HepG2 (cell line): Measurements from ENCODE around the gene CBLC. TPM values are rescaled to one million over a fixed set of nuclear protein-coding genes. Genes with fewer than 3 reads are reported as not detected.
A peak's percentile ranks its signal among the peaks of the same experiment; 100 is the strongest.

Experiments used
- ARNTL ChIP-seq: sonication (generic); formaldehyde crosslinking; IDR thresholded peaks from 2 replicates; pipeline ENCODE4 v1.4.0; 2020; ENCODE audit warnings: mild to moderate bottlenecking, missing genetic modification reagents
- ELF1 ChIP-seq: sonication (generic); formaldehyde crosslinking; IDR thresholded peaks from 2 replicates; pipeline ENCODE4 v1.4.0; 2020; ENCODE audit warnings: missing genetic modification reagents
- HOXA5 ChIP-seq: sonication (generic); formaldehyde crosslinking; IDR thresholded peaks from 2 replicates; pipeline ENCODE4 v1.4.0; 2020; ENCODE audit warnings: missing genetic modification reagents
- IRX3 ChIP-seq: sonication (generic); formaldehyde crosslinking; IDR thresholded peaks from 2 replicates; pipeline ENCODE4 v1.8.1; 2023; ENCODE audit warnings: mild to moderate bottlenecking, low read depth, missing genetic modification reagents, borderline replicate concordance
- KAT8 ChIP-seq: IDR thresholded peaks from 2 replicates; pipeline ENCODE4 v1.6.1; 2016; ENCODE audit warnings: missing genetic modification reagents, missing compliant biosample characterization
- MEF2D ChIP-seq: sonication (generic); formaldehyde crosslinking; IDR thresholded peaks from 2 replicates; pipeline ENCODE4 v1.5.1; 2020; ENCODE audit warnings: mild to moderate bottlenecking, missing genetic modification reagents
- POLR2G ChIP-seq: fragments of 200-400 bp; formaldehyde crosslinking; IDR thresholded peaks from 2 replicates; pipeline ENCODE4 v1.6.1; 2018; ENCODE audit warnings: mild to moderate bottlenecking, low read depth, low read length, moderate library complexity
- ZMYM3 ChIP-seq: sonication (generic); formaldehyde crosslinking; IDR thresholded peaks from 2 replicates; pipeline ENCODE4 v1.5.1; 2020; ENCODE audit warnings: mild to moderate bottlenecking, missing genetic modification reagents
- ZNF12 ChIP-seq: sonication (generic); formaldehyde crosslinking; IDR thresholded peaks from 2 replicates; pipeline ENCODE4 v1.5.0; 2020; ENCODE audit warnings: missing genetic modification reagents
- ZNF3 ChIP-seq: IDR thresholded peaks from 2 replicates; pipeline ENCODE4 v1.7.0; 2017; ENCODE audit warnings: inconsistent platforms
- polyA plus RNA-seq, 8 experiments: library from polyadenylated mRNA; depleted of rRNA in 3 of 8; stranded (reverse) in 7 of 8; unstranded in 1 of 8; fragments of >200 nt; fragmentation: Illumina TruSeq in 4 of 8; extraction: Trizol in 4 of 8; gene quantifications; 2 replicates each; pipeline versions ENCODE4 v1.2.1 to v1.2.3, GENCODE V29; 2011 to 2016; ENCODE audit warnings: low read depth in 4 of 8, missing spikeins in 1 of 8, mixed read lengths in 1 of 8; ENCODE audit not compliant: insufficient read depth in 1 of 8
- total RNA-seq, 5 experiments: library from RNA; depleted of rRNA; stranded (reverse); fragments of >200 nt; fragmentation: Illumina TruSeq; extraction: Trizol; gene quantifications; 2 replicates each; pipeline ENCODE4 v1.2.3, GENCODE V29; 2016; ENCODE audit warnings: low read depth in 1 of 5
- TF ChIP-seq, protein P1 (sequence below): sonication (generic); formaldehyde crosslinking; IDR thresholded peaks from 2 replicates; pipeline ENCODE4 v1.4.0; 2020; ENCODE audit warnings: missing genetic modification reagents, borderline replicate concordance
- TF ChIP-seq, protein P2 (sequence below): sonication (generic); formaldehyde crosslinking; IDR thresholded peaks from 2 replicates; pipeline ENCODE4 v1.4.0; 2020; ENCODE audit warnings: missing genetic modification reagents, borderline replicate concordance
- TF ChIP-seq, protein P3 (sequence below): sonication (generic); formaldehyde crosslinking; conservative IDR thresholded peaks from 2 replicates; pipeline ENCODE4 v1.8.0; 2022; ENCODE audit warnings: low read depth, missing genetic modification reagents

Gene CBLC
- total and polyA plus RNA-seq, 2 of the 13 experiments (the other 11 are each of a cell fraction or from before 2014, with no cell fraction given), result 1.8 to 2.6 TPM

GRCh38 chr19:44765033-44765948, 12.4 kb upstream of the CBLC start (continued):
- TF ChIP-seq, protein P1, sequence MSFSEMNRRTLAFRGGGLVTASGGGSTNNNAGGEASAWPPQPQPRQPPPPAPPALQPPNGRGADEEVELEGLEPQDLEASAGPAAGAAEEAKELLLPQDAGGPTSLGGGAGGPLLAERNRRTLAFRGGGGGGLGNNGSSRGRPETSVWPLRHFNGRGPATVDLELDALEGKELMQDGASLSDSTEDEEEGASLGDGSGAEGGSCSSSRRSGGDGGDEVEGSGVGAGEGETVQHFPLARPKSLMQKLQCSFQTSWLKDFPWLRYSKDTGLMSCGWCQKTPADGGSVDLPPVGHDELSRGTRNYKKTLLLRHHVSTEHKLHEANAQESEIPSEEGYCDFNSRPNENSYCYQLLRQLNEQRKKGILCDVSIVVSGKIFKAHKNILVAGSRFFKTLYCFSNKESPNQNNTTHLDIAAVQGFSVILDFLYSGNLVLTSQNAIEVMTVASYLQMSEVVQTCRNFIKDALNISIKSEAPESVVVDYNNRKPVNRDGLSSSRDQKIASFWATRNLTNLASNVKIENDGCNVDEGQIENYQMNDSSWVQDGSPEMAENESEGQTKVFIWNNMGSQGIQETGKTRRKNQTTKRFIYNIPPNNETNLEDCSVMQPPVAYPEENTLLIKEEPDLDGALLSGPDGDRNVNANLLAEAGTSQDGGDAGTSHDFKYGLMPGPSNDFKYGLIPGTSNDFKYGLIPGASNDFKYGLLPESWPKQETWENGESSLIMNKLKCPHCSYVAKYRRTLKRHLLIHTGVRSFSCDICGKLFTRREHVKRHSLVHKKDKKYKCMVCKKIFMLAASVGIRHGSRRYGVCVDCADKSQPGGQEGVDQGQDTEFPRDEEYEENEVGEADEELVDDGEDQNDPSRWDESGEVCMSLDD, result peak; percentile 29; the same call in 1 of the 2 replicates
- TF ChIP-seq, protein P2, sequence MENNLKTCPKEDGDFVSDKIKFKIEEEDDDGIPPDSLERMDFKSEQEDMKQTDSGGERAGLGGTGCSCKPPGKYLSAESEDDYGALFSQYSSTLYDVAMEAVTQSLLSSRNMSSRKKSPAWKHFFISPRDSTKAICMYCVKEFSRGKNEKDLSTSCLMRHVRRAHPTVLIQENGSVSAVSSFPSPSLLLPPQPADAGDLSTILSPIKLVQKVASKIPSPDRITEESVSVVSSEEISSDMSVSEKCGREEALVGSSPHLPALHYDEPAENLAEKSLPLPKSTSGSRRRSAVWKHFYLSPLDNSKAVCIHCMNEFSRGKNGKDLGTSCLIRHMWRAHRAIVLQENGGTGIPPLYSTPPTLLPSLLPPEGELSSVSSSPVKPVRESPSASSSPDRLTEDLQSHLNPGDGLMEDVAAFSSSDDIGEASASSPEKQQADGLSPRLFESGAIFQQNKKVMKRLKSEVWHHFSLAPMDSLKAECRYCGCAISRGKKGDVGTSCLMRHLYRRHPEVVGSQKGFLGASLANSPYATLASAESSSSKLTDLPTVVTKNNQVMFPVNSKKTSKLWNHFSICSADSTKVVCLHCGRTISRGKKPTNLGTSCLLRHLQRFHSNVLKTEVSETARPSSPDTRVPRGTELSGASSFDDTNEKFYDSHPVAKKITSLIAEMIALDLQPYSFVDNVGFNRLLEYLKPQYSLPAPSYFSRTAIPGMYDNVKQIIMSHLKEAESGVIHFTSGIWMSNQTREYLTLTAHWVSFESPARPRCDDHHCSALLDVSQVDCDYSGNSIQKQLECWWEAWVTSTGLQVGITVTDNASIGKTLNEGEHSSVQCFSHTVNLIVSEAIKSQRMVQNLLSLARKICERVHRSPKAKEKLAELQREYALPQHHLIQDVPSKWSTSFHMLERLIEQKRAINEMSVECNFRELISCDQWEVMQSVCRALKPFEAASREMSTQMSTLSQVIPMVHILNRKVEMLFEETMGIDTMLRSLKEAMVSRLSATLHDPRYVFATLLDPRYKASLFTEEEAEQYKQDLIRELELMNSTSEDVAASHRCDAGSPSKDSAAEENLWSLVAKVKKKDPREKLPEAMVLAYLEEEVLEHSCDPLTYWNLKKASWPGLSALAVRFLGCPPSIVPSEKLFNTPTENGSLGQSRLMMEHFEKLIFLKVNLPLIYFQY (CRISPR knock-in tag), result 0 out of 2 replicates have a peak, but pooled peaks have one; percentile 21
- TF ChIP-seq ZNF12 (CRISPR knock-in tag) (0 out of 2 replicates have a peak, but pooled peaks have one; percentile 50), IRX3 (no peak), ZMYM3 (peak; percentile 98), KAT8 (CRISPR knock-in tag) (peak; percentile 44; the same call in 1 of the 2 replicates), MEF2D (CRISPR knock-in tag) (peak; percentile 34; the same call in 1 of the 2 replicates), HOXA5 (CRISPR knock-in tag) (no peak), ARNTL (CRISPR knock-in tag) (peak; percentile 34; the same call in 1 of the 2 replicates), ELF1 (CRISPR knock-in tag) (peak; percentile 47; the same call in 1 of the 2 replicates), POLR2G (no peak), ZNF3 (CRISPR knock-in tag) (peak; percentile 30; the same call in 1 of the 2 replicates)
- TF ChIP-seq, protein P3, sequence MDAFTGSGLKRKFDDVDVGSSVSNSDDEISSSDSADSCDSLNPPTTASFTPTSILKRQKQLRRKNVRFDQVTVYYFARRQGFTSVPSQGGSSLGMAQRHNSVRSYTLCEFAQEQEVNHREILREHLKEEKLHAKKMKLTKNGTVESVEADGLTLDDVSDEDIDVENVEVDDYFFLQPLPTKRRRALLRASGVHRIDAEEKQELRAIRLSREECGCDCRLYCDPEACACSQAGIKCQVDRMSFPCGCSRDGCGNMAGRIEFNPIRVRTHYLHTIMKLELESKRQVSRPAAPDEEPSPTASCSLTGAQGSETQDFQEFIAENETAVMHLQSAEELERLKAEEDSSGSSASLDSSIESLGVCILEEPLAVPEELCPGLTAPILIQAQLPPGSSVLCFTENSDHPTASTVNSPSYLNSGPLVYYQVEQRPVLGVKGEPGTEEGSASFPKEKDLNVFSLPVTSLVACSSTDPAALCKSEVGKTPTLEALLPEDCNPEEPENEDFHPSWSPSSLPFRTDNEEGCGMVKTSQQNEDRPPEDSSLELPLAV (CRISPR knock-in tag), result no peak
